Peyer's patch (tissue), 4 donors: ENCODE measurements around the gene PRKCZ. TPM values are rescaled to one million over a fixed set of nuclear protein-coding genes. Genes with fewer than 3 reads are reported as not detected.

Experiments used
- DNase-seq, 3 donors: peaks; one replicate each; pipeline ENCODE4 v3.0.0-alpha.2; 2017 to 2019
- H3K27ac ChIP-seq, 4 donors: fragments of 200-600 bp; sonication (generic); one replicate each; pipeline ENCODE4 v1.5.1; 2016 to 2019
- H3K27me3 ChIP-seq, 2 donors: fragments of 200-600 bp; sonication (generic); one replicate each; pipeline ENCODE4 v1.5.1; 2019
- H3K36me3 ChIP-seq, 3 donors: fragments of 200-600 bp; sonication (generic); one replicate each; pipeline ENCODE4 v1.5.1; 2016 to 2019
- H3K4me1 ChIP-seq, 4 donors: fragments of 200-600 bp; sonication (generic); one replicate each; pipeline ENCODE4 v1.5.1; 2016 to 2019
- H3K4me3 ChIP-seq, 4 donors: fragments of 200-600 bp; sonication (generic); 1 replicate in 3 of 4; 2 replicates in 1 of 4; pipeline ENCODE4 v1.5.1; 2016 to 2019; ENCODE audit warnings: mild to moderate bottlenecking in 1 of 4
- H3K9me3 ChIP-seq, 4 donors: fragments of 200-600 bp; sonication (generic); one replicate each; pipeline ENCODE4 v1.5.1; 2016 to 2019; ENCODE audit warnings: mild to moderate bottlenecking in 1 of 4
- CTCF ChIP-seq, 6 experiments: fragments of 450-650 bp in 4 of 6; fragments of 200-600 bp in 2 of 6; sonication (generic) in 1 of 6; IDR thresholded peaks; one replicate each; pipeline ENCODE4 v1.5.1; 2017 to 2019; ENCODE audit warnings: antibody characterized with exemption in 6 of 6, mild to moderate bottlenecking in 3 of 6, moderate library complexity in 1 of 6
- POLR2A ChIP-seq, 2 donors: fragments of 450-650 bp; IDR thresholded peaks; one replicate each; pipeline ENCODE4 v1.5.1; 2017; ENCODE audit warnings: antibody characterized with exemption in 2 of 2, mild to moderate bottlenecking in 2 of 2, moderate library complexity in 2 of 2
- total RNA-seq, 4 donors: library from RNA; depleted of rRNA; stranded (reverse); fragments of >200 nt; gene quantifications; one replicate each; pipeline ENCODE4 v1.1.0, GENCODE V29; 2016

PRKCZ gene
- total RNA-seq, 4 donors from 2014 or later = 51.2 to 105 (median 93.6) TPM

GRCh38 chr1:2053784-2054376 lies 3.7 kb downstream of the PRKCZ start:
- H3K36me3 ChIP-seq = peaks cover 0 to 31% (median 0%) of the 10 kb centered on the region in 3 donors
- no peak overlapping the region for H3K4me3 ChIP-seq
- no peak overlapping the region for H3K27ac ChIP-seq
- DNase-seq = no peak
- no peak for TF ChIP-seq POLR2A (IDR thresholded peaks at IDR 0.05)
- no peak for TF ChIP-seq CTCF (IDR thresholded peaks at IDR 0.05)
- no peaks in the 10 kb centered on the region for H3K27me3 ChIP-seq
- H3K9me3 ChIP-seq = no peaks in the 10 kb centered on the region
- peaks cover 3 to 18% (median 6%) of the 10 kb centered on the region in 4 donors for H3K4me1 ChIP-seq

GRCh38 chr1:2054560-2054959 lies 4.3 kb downstream of the PRKCZ start:
- Histone ChIP-seq H3K36me3 (peaks cover 0 to 33% (median 0%) of the 10 kb centered on the region in 3 donors), H3K4me1 (peaks cover 0 to 14% (median 3%) of the 10 kb centered on the region in 4 donors), H3K27ac (no peak overlapping the region), H3K9me3 (no peaks in the 10 kb centered on the region), H3K4me3 (no peak overlapping the region), H3K27me3 (no peaks in the 10 kb centered on the region)
- TF ChIP-seq CTCF (IDR thresholded peaks at IDR 0.05) (no peak), POLR2A (IDR thresholded peaks at IDR 0.05) (no peak)
- no peak for DNase-seq

GRCh38 chr1:2055911-2056575 lies 5.8 kb downstream of the PRKCZ start:
- Histone ChIP-seq H3K4me3 (no peak overlapping the region), H3K4me1 (peaks cover 0 to 3% (median 1%) of the 10 kb centered on the region in 4 donors), H3K9me3 (no peaks in the 10 kb centered on the region), H3K27ac (no peak overlapping the region), H3K36me3 (peaks cover 0 to 47% (median 0%) of the 10 kb centered on the region in 3 donors), H3K27me3 (no peaks in the 10 kb centered on the region)
- no peak for DNase-seq
- no peak for TF ChIP-seq CTCF (IDR thresholded peaks at IDR 0.05)
- TF ChIP-seq POLR2A (IDR thresholded peaks at IDR 0.05) = no peak

GRCh38 chr1:2056955-2057590 lies 6.9 kb downstream of the PRKCZ start:
- no peaks in the 10 kb centered on the region for H3K27me3 ChIP-seq

More at GRCh38 chr1:2056955-2057590, 6.9 kb downstream of the PRKCZ start:
- DNase-seq = no peak
- no peak overlapping the region for H3K27ac ChIP-seq
- H3K4me3 ChIP-seq = no peak overlapping the region
- H3K9me3 ChIP-seq = no peaks in the 10 kb centered on the region
- no peak for TF ChIP-seq CTCF (IDR thresholded peaks at IDR 0.05)
- H3K36me3 ChIP-seq = peaks cover 0 to 55% (median 0%) of the 10 kb centered on the region in 3 donors
- no peaks in the 10 kb centered on the region for H3K4me1 ChIP-seq
